ENCODE data around the gene MINDY3.
"Not testable (repeated sequence)": the region's sequence is repeated elsewhere in the genome, so short reads cannot be mapped to it uniquely, and the experiment has no call there.

Gene MINDY3

GRCh38 chr10:15783941-15784636 is 76.2 kb downstream of the MINDY3 start:
- DNase-seq (ENCODE audit: low read depth) = no peak
- H3K4me3 ChIP-seq (ENCODE audit: low read length) = no peak overlapping the region
- TF ChIP-seq, protein P1, sequence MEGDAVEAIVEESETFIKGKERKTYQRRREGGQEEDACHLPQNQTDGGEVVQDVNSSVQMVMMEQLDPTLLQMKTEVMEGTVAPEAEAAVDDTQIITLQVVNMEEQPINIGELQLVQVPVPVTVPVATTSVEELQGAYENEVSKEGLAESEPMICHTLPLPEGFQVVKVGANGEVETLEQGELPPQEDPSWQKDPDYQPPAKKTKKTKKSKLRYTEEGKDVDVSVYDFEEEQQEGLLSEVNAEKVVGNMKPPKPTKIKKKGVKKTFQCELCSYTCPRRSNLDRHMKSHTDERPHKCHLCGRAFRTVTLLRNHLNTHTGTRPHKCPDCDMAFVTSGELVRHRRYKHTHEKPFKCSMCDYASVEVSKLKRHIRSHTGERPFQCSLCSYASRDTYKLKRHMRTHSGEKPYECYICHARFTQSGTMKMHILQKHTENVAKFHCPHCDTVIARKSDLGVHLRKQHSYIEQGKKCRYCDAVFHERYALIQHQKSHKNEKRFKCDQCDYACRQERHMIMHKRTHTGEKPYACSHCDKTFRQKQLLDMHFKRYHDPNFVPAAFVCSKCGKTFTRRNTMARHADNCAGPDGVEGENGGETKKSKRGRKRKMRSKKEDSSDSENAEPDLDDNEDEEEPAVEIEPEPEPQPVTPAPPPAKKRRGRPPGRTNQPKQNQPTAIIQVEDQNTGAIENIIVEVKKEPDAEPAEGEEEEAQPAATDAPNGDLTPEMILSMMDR (IDR thresholded peaks at IDR 0.05; ENCODE audit: insufficient read depth, low read depth, low read length, missing control alignments) = no peak

DNA sequence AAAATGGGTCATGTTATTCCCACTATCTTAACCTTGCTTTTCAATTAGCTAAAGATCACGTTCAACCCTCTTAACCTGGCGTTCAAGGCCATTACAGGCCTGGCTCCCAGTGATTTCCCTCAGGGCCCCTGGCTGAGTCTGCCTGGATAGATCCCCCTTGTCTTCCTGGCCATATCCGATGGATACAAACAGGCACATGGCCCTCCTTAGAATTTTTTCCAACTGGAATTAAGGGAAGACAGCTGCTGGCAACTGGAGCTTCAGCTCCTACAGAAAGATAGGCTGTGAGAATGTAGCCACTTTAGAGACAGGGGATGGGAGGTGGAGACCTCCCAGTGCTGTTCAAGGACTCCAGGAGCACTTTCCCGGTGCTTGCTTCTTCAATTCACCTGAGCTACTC is 77.5 kb downstream of the MINDY3 start:
- TF ChIP-seq, protein P1 (IDR thresholded peaks at IDR 0.05; ENCODE audit: insufficient read depth, low read depth, low read length, missing control alignments) = no peak
- H3K4me3 ChIP-seq (ENCODE audit: low read length) = no peak overlapping the region
- DNase-seq (ENCODE audit: low read depth) = no peak

DNA sequence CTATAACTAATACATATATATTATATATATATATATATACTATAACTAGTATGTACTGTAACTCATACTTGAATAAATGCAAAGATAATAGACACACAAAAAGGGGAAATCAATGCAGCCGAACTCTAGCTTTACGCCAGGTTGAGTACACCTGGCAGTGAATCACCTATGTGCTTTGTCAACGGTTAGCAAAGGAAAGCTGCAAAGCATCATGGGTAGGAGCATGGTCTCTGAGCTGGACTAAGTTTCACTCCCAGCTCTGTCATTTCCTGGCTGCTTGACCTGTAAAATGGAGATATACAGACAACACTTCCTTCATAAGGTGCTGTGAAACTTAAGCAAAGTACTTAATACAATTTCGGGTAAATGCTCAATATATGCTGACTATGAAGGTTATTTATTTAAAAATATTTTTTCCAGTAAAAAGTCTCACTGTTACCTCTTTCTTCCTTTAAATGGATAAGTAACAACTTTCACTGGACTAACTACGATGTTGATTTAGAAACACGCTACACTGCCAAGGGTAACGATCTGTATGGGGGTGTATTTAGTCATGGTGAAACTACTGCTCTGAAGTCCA is 78.8 kb downstream of the MINDY3 start:
- peak; percentile 56 for DNase-seq (ENCODE audit: low read depth)
- TF ChIP-seq, protein P1 (IDR thresholded peaks at IDR 0.05; ENCODE audit: insufficient read depth, low read depth, low read length, missing control alignments) = no peak

DNA sequence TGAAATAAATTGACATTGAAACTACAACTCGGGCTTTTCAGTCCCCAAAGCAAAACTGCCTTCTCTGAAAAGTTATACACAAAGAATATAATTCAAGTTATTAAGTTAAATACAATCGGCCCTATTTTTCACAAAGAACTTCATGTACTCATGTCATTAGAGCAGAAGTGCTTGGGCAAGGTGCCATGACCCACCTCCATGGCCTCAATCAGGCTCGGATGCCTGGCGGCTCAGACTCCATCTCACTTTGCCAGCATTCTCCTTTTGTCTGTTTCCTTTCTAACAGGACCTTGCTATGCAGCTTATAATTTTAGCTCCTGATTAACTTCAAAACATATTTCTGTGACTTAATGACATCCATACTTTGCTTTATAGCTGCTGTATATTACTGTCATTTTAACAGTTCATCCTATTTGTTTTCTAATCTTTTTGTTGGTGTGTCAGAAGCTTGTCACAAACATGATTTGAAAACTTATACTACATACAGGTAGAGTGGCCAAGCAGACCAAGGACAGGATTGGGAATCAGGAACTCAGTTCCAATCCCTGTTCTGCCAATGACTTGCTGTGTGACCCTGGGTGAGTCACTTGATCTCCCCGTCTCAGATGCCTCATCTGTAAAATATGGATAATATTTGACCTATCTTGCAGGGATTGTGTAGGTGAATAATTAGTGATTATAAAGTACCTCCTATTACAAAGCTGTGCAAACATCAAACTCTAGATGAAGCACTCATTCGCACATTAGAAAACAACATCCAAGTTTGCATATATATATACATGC is 79.8 kb downstream of the MINDY3 start:
- no peak overlapping the region for H3K4me3 ChIP-seq (ENCODE audit: low read length)
- TF ChIP-seq, protein P1 (IDR thresholded peaks at IDR 0.05; ENCODE audit: insufficient read depth, low read depth, low read length, missing control alignments) = no peak
- DNase-seq (ENCODE audit: low read depth) = peak; percentile 39

More for the DNA sequence above, 78.8 kb downstream of the MINDY3 start:
- no peak overlapping the region for H3K4me3 ChIP-seq (ENCODE audit: low read length)

- DNase-seq (ENCODE audit: low read depth) = peak; percentile 50
- TF ChIP-seq, protein P1 (IDR thresholded peaks at IDR 0.05; ENCODE audit: insufficient read depth, low read depth, low read length, missing control alignments) = no peak
- H3K4me3 ChIP-seq (ENCODE audit: low read length) = no peak overlapping the region
Measured at GRCh38 chr10:15775513-15775912, 84.8 kb downstream of the MINDY3 start.

DNA sequence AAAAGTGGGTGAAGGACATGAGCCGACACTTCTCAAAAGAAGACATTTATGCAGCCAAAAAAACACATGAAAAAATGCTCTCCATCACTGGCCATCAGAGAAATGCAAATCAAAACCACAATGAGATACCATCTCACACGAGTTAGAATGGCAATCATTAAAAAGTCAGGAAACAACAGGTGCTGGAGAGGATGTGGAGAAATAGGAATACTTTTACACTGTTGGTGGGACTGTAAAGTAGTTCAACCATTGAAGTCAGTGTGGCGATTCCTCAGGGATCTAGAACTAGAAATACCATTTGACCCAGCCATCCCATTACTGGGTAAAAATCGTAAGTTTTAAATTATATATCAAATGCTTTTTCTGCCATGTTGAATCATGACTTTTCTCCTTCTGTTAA is 85.8 kb downstream of the MINDY3 start:
- DNase-seq (ENCODE audit: low read depth); H3K4me3 ChIP-seq (ENCODE audit: low read length): not testable (repeated sequence)

- no peak overlapping the region for H3K4me3 ChIP-seq (ENCODE audit: low read length)
- TF ChIP-seq, protein P1 (IDR thresholded peaks at IDR 0.05; ENCODE audit: insufficient read depth, low read depth, low read length, missing control alignments) = no peak
- no peak for DNase-seq (ENCODE audit: low read depth)
Measured at GRCh38 chr10:15764892-15765454, 95.3 kb downstream of the MINDY3 start.
